ENCODE measurements around the gene BCL11B.

DNA sequence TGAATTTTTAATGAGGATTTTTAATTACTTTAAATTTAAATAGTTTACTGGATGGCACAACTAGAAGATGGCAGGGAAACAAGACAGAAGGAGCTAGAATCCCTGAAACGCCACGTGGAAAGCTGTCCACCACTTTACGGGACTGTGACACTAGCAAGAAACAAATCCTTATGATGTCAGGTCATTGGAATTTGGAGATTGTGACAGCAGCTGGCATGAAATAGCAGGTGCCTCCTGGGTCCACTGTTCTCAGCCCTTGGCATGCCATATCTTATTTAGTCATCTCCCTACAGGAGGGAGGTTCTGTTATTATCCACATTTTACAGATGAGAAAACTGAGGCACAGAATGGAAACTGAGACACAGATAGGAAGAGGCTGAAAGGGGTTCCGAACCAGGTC lies 113.8 kb downstream of the BCL11B start:
- no peak for TF ChIP-seq EZH2 (IDR thresholded peaks at IDR 0.05; ENCODE audit: low read length, missing control alignments)
- TF ChIP-seq, protein P1, sequence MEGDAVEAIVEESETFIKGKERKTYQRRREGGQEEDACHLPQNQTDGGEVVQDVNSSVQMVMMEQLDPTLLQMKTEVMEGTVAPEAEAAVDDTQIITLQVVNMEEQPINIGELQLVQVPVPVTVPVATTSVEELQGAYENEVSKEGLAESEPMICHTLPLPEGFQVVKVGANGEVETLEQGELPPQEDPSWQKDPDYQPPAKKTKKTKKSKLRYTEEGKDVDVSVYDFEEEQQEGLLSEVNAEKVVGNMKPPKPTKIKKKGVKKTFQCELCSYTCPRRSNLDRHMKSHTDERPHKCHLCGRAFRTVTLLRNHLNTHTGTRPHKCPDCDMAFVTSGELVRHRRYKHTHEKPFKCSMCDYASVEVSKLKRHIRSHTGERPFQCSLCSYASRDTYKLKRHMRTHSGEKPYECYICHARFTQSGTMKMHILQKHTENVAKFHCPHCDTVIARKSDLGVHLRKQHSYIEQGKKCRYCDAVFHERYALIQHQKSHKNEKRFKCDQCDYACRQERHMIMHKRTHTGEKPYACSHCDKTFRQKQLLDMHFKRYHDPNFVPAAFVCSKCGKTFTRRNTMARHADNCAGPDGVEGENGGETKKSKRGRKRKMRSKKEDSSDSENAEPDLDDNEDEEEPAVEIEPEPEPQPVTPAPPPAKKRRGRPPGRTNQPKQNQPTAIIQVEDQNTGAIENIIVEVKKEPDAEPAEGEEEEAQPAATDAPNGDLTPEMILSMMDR (conservative IDR thresholded peaks at IDR 0.05 in 1 of 2, IDR thresholded peaks at IDR 0.05 in 1 of 2; ENCODE audit: low read depth in 1 of 2, low read length in 2 of 2): no peak
